ENCODE results near the gene LRRTM4. TPM values are rescaled to one million over a fixed set of nuclear protein-coding genes. Genes with fewer than 3 reads are reported as not detected.

The LRRTM4 gene
- total and polyA plus RNA-seq, 10 of the 15 experiments (the other 5 are each of a cell fraction or from before 2014, with no cell fraction given): 0.01 to 1.0 TPM; not detected in 8

GRCh38 chr2:76921006-76921405, 601.2 kb downstream of the LRRTM4 start:
- Histone ChIP-seq H2AFZ (ENCODE audit: control insufficient read depth, low read depth, low read length) (no peak overlapping the region), H3K27me3 (replicated peaks in 1 of 2; ENCODE audit: control insufficient read depth in 2 of 2, insufficient read depth in 2 of 2, low read length in 1 of 2) (no peaks in the 10 kb centered on the region), H3K9me3 (replicated peaks; ENCODE audit: control insufficient read depth, insufficient read depth, low read length) (no peaks in the 10 kb centered on the region), H3K9ac (ENCODE audit: control insufficient read depth, insufficient read depth, low read length) (no peak overlapping the region), H3K27ac (ENCODE audit: control insufficient read depth, insufficient read depth) (no peak overlapping the region), H3K79me2 (ENCODE audit: control insufficient read depth, insufficient read depth, low read length) (no peaks in the 10 kb centered on the region), H3K4me1 (ENCODE audit: control insufficient read depth, insufficient read depth, low read length) (no peaks in the 10 kb centered on the region), H4K20me1 (ENCODE audit: control insufficient read depth, insufficient read depth) (no peaks in the 10 kb centered on the region), H3K36me3 (ENCODE audit: control insufficient read depth in 2 of 2, insufficient read depth in 2 of 2, low read length in 1 of 2) (no peaks in the 10 kb centered on the region), H3K4me2 (ENCODE audit: control insufficient read depth, insufficient read depth) (no peak overlapping the region), H3K4me3 (no peak overlapping the region)
- CTCF ChIA-PET: no interaction called here
- intact Hi-C loops (cut with micrococcal nuclease; ENCODE audit: unreplicated experiment) (no loop called here), in situ Hi-C loops (cut with MboI) (no loop called here)
- SMC1A ChIA-PET (ENCODE audit: uncharacterized antibody, unreplicated experiment): no interaction called here
- ATAC-seq (no peak), FAIRE-seq (no peak), DNase-seq (ENCODE audit: low read depth, low spot score) (no peak)
- WGBS (ENCODE audit: insufficient coverage, insufficient replicate concordance, low lambda C conversion rate, missing lambda C conversion rate): 0% methylated on average over 2 of the region's 2 CpGs
- RAD21 ChIA-PET (ENCODE audit: unreplicated experiment): no interaction called here
- POLR2A ChIA-PET: no interaction called here
- no TSS peak for BruUV-seq (replicated peaks)
- TF ChIP-seq TCF12 (IDR thresholded peaks at IDR 0.05; ENCODE audit: low read depth, low read length): no peak
- no peak for TF ChIP-seq EGR1 (IDR thresholded peaks at IDR 0.05; ENCODE audit: borderline replicate concordance in 1 of 2, low read depth in 2 of 2, low read length in 2 of 2)
- no peak for TF ChIP-seq KAT2A (conservative IDR thresholded peaks at IDR 0.05; ENCODE audit: control insufficient read depth, low read depth, low read length)
- no peak for TF ChIP-seq POLR2A (IDR thresholded peaks at IDR 0.05; ENCODE audit: low read depth, low read length)
- TF ChIP-seq POU2F2 (IDR thresholded peaks at IDR 0.05; ENCODE audit: borderline replicate concordance, low read depth, low read length): no peak
- TF ChIP-seq CTCF (IDR thresholded peaks at IDR 0.05 in 2 of 3, conservative IDR thresholded peaks at IDR 0.05 in 1 of 3; ENCODE audit: control insufficient read depth in 2 of 3, extremely low read depth in 1 of 3, insufficient read depth in 1 of 3, low read depth in 3 of 3, low read length in 3 of 3): no peak
- TF ChIP-seq MTA2 (IDR thresholded peaks at IDR 0.05; ENCODE audit: low read depth): no peak
- no peak for TF ChIP-seq NFYA (IDR thresholded peaks at IDR 0.05; ENCODE audit: borderline replicate concordance, low read depth, low read length)
- no peak for TF ChIP-seq CHD2 (IDR thresholded peaks at IDR 0.05; ENCODE audit: borderline replicate concordance, low read depth, low read length)
- TF ChIP-seq PBX3 (IDR thresholded peaks at IDR 0.05; ENCODE audit: insufficient replicate concordance, low read depth, low read length): no peak
- TF ChIP-seq RUNX3 (IDR thresholded peaks at IDR 0.05; ENCODE audit: low read length): no peak
- TF ChIP-seq BMI1 (IDR thresholded peaks at IDR 0.05; ENCODE audit: borderline replicate concordance): no peak
- no peak for TF ChIP-seq JUNB (IDR thresholded peaks at IDR 0.05)
- no peak for TF ChIP-seq RCOR1 (conservative IDR thresholded peaks at IDR 0.05; ENCODE audit: low read depth, low read length)

Measured in GM12878 (cell line).